Hair follicle dermal papilla cell (primary cell): Measurements from ENCODE around the gene GPRIN1. TPM values are rescaled to one million over a fixed set of nuclear protein-coding genes. Genes with fewer than 3 reads are reported as not detected.

Source experiments
- small RNA-seq: library from RNA; depleted of rRNA; stranded (forward); fragments of <200 nt; gene quantifications from one replicate; pipeline ENCODE3, GENCODE V24; 2012
- total RNA-seq: library from RNA; depleted of rRNA; stranded (reverse); fragments of >200 nt; gene quantifications from 2 replicates; pipeline ENCODE4 v1.2.3, GENCODE V29; 2012

The GPRIN1 gene
- total RNA-seq = 3.4 and 3.9 TPM in 2 replicates

GRCh38 chr5:176609724-176610434, at the start of gene GPRIN1:
Gene GPRIN1 (minus strand): TSS chr5:176610156. CDS start chr5:176599834, 10,322 bp downstream.

GRCh38 chr5:176647030-176647842, 37.3 kb upstream of the GPRIN1 start, which contains the start of gene TSPAN17:
Gene TSPAN17 (plus strand): TSS chr5:176647484. CDS start chr5:176647616, 132 bp downstream.

GRCh38 chr5:176629853-176630680, 20.1 kb upstream of the GPRIN1 start, which contains the start of the genes EIF4E1B and SNCB:
Gene EIF4E1B (plus strand): TSS chr5:176630675. CDS start chr5:176642788, 12,113 bp downstream.
Gene SNCB (minus strand): TSS chr5:176630534. CDS start chr5:176629654, 880 bp downstream.

GRCh38 chr5:176548967-176549444, 61.0 kb downstream of the GPRIN1 start, which contains the start of gene CDHR2:
Gene CDHR2 (plus strand): TSS chr5:176549342. CDS start chr5:176565353, 16,011 bp downstream.

Small RNAs within 50 kb of the gene (small RNA-seq; reads per million reads assigned to genes)
- not detected for gene MIR4281
- not detected for gene RF00019
- gene RN7SL684P = not detected

Other genes with a start within 250 kb of the GPRIN1 start
- 132 and 133 TPM in 2 replicates for gene KIAA1191, start 248.4 kb downstream of the GPRIN1 start, total RNA-seq
- gene ARL10, start 244.7 kb downstream of the GPRIN1 start, total RNA-seq = 14.9 and 18.5 TPM in 2 replicates
- gene NOP16, start 221.6 kb downstream of the GPRIN1 start, total RNA-seq = 5.2 and 8.0 TPM in 2 replicates
- 26.0 and 33.0 TPM in 2 replicates for gene HIGD2A, start 221.4 kb downstream of the GPRIN1 start, total RNA-seq
- gene CLTB, start 193.6 kb downstream of the GPRIN1 start, total RNA-seq = 57.9 and 77.2 TPM in 2 replicates
- gene FAF2, start 161.8 kb downstream of the GPRIN1 start, total RNA-seq = 44.6 and 51.4 TPM in 2 replicates
- 2.8 and 5.1 TPM in 2 replicates for gene RNF44, start 72.8 kb downstream of the GPRIN1 start, total RNA-seq
- gene CDHR2, start 60.8 kb downstream of the GPRIN1 start, total RNA-seq = not detected in 2 replicates
- not detected in 2 replicates for gene SNCB, start 20.4 kb upstream of the GPRIN1 start, total RNA-seq
- gene EIF4E1B, start 20.5 kb upstream of the GPRIN1 start, total RNA-seq = not detected in 2 replicates
- gene TSPAN17, start 37.3 kb upstream of the GPRIN1 start, total RNA-seq = 35.4 and 38.5 TPM in 2 replicates
- not detected in 2 replicates for gene UNC5A, start 200.4 kb upstream of the GPRIN1 start, total RNA-seq